Testis (tissue), 3 donors: ENCODE results near the gene MS4A15. TPM values are rescaled to one million over a fixed set of nuclear protein-coding genes. Genes with fewer than 3 reads are reported as not detected.

ENCODE experiments used
- DNase-seq: peaks from one replicate; pipeline ENCODE4 v3.0.0-alpha.2; 2019
- H3K27ac ChIP-seq, 2 donors: fragments of 200-600 bp; sonication (generic); one replicate each; pipeline ENCODE4 v1.5.1; 2019
- H3K27me3 ChIP-seq: fragments of 200-600 bp; sonication (generic); one replicate; pipeline ENCODE4 v1.5.1; 2019
- H3K36me3 ChIP-seq: fragments of 200-600 bp; sonication (generic); one replicate; pipeline ENCODE4 v1.5.1; 2017; ENCODE audit warnings: low read depth; ENCODE audit errors: missing control alignments
- H3K4me1 ChIP-seq: fragments of 200-600 bp; sonication (generic); one replicate; pipeline ENCODE4 v1.5.1; 2019
- H3K4me3 ChIP-seq, 2 donors: fragments of 200-600 bp; sonication (generic); one replicate each; pipeline ENCODE4 v1.5.1; 2017 to 2019
- H3K9me3 ChIP-seq: fragments of 200-600 bp; sonication (generic); one replicate; pipeline ENCODE4 v1.5.1; 2017
- CTCF ChIP-seq, 3 experiments: fragments of 450-650 bp in 2 of 3; fragments of 200-600 bp in 1 of 3; sonication (generic) in 1 of 3; IDR thresholded peaks; one replicate each; pipeline ENCODE4 v1.5.1; 2016 to 2019; ENCODE audit warnings: antibody characterized with exemption in 3 of 3, mild to moderate bottlenecking in 2 of 3, moderate library complexity in 1 of 3
- POLR2A ChIP-seq: fragments of 450-650 bp; IDR thresholded peaks from one replicate; pipeline ENCODE4 v1.6.1; 2017; ENCODE audit warnings: antibody characterized with exemption, mild to moderate bottlenecking, moderate library complexity
- WGBS, 2 donors: methylation state at CpG; one replicate each; pipeline ENCODE4 v1.1.5; 2018; 5-methylcytosine and 5-hydroxymethylcytosine counted together
- intact Hi-C: fragments of 100-400 bp; cut with DNase I; formaldehyde crosslinking; loops from one replicate; pipeline ENCODE4 v1.15.1; 2023; ENCODE audit warnings: low total_unique reads
- polyA plus RNA-seq: library from polyadenylated mRNA; stranded (reverse); fragments of 350-450 nt; fragmentation: Illumina TruSeq; extraction: RNeasy Lipid Tissue Mini Kit (QIAGEN cat#74804); gene quantifications from one replicate; pipeline ENCODE4 v1.2.3, GENCODE V29; 2014; ENCODE audit warnings: low read depth, low replicate concordance; ENCODE audit not compliant: insufficient read depth
- total RNA-seq, 2 donors: library from RNA; depleted of rRNA; stranded (reverse); fragments of >200 nt; gene quantifications; one replicate each; pipeline ENCODE4 v1.2.3, GENCODE V29; 2016

MS4A15 gene
- total and polyA plus RNA-seq, 3 donors from 2014 or later = 0.31 to 0.82 (median 0.56) TPM

GRCh38 chr11:60790726-60791125 lies 34.1 kb downstream of the MS4A15 start:
- Histone ChIP-seq H3K4me3 (no peak overlapping the region), H3K27ac (no peak overlapping the region), H3K9me3 (no peaks in the 10 kb centered on the region), H3K27me3 (no peaks in the 10 kb centered on the region), H3K36me3 (no peaks in the 10 kb centered on the region), H3K4me1 (peaks cover 17% of the 10 kb centered on the region)
- no peak for TF ChIP-seq CTCF (IDR thresholded peaks at IDR 0.05)
- no peak for TF ChIP-seq POLR2A
- WGBS, 2 donors = 88 to 90% methylated on average over 3 of the region's 3 CpGs
- DNase-seq = no peak
- intact Hi-C loops = no loop called here

GRCh38 chr11:60791153-60791933 lies 34.7 kb downstream of the MS4A15 start:
- intact Hi-C loops = no loop called here
- peaks cover 12% of the 10 kb centered on the region for H3K4me1 ChIP-seq
- no peaks in the 10 kb centered on the region for H3K9me3 ChIP-seq
- no peak for DNase-seq
- no peak for TF ChIP-seq POLR2A
- no peak for TF ChIP-seq CTCF (IDR thresholded peaks at IDR 0.05)
- 91 to 92% methylated on average over 3 to 4 of the region's 4 CpGs for WGBS, 2 donors
- H3K36me3 ChIP-seq = no peaks in the 10 kb centered on the region
- no peak overlapping the region for H3K27ac ChIP-seq
- no peak overlapping the region for H3K4me3 ChIP-seq
- no peaks in the 10 kb centered on the region for H3K27me3 ChIP-seq

DNA sequence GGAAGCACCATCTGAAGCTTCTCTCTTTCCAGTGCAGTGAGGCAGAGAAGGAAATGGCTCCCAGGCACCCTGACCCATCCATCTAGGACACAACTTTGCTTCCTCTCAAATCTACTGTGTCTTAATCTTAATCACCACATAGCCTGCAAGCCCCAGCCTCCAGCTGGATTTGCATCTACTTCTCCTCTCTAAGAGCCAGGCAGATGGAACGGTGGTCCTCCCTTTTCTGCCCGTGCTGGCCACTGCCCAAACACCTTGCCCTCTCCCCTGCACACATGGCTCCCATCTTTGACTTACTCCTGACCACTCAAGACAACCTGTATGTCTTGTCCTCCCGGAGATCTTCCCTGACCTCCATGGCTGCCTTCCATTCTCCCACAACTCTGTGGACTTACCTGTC lies 35.9 kb downstream of the MS4A15 start:
- H3K36me3 ChIP-seq = no peaks in the 10 kb centered on the region
- TF ChIP-seq CTCF (IDR thresholded peaks at IDR 0.05) = no peak
- TF ChIP-seq POLR2A = no peak
- H3K4me3 ChIP-seq = no peak overlapping the region
- no peaks in the 10 kb centered on the region for H3K9me3 ChIP-seq
- no peak for DNase-seq
- peaks cover 1% of the 10 kb centered on the region for H3K4me1 ChIP-seq
- intact Hi-C loops = no loop called here
- no peak overlapping the region for H3K27ac ChIP-seq
- no peaks in the 10 kb centered on the region for H3K27me3 ChIP-seq
- 92% methylated on average over 3 of the region's 3 CpGs for WGBS, 2 donors

GRCh38 chr11:60795291-60795690 lies 38.6 kb downstream of the MS4A15 start:
- Histone ChIP-seq H3K4me3 (no peak overlapping the region), H3K36me3 (no peaks in the 10 kb centered on the region), H3K9me3 (no peaks in the 10 kb centered on the region), H3K4me1 (no peaks in the 10 kb centered on the region), H3K27ac (no peak overlapping the region), H3K27me3 (no peaks in the 10 kb centered on the region)
- WGBS, 2 donors = 71 to 89% methylated on average over 6 of the region's 6 CpGs
- no peak for TF ChIP-seq POLR2A
- no peak for TF ChIP-seq CTCF (IDR thresholded peaks at IDR 0.05)
- intact Hi-C loops = no loop called here
- no peak for DNase-seq
